ENCODE measurements around the gene ANKS6. TPM values are rescaled to one million over a fixed set of nuclear protein-coding genes. Genes with fewer than 3 reads are reported as not detected.

The ANKS6 gene
- total RNA-seq: 10.4 and 14.1 TPM in 2 replicates

GRCh38 chr9:98796364-98797101 is at the start of gene ANKS6:
Gene ANKS6 (minus strand): TSS chr9:98796555. CDS start chr9:98796491, 64 bp downstream.

GRCh38 chr9:98807070-98807813 is 10.9 kb upstream of the ANKS6 start, which contains the start of gene GALNT12:
Gene GALNT12 (plus strand): TSS chr9:98807670. CDS start chr9:98807699, 29 bp downstream.

GRCh38 chr9:98708933-98709911 is 87.1 kb downstream of the ANKS6 start, which contains the start of gene GABBR2:
Gene GABBR2 (minus strand): TSS chr9:98708935. CDS start chr9:98708737, 198 bp downstream.

Other genes with a start within 250 kb of the ANKS6 start
- 0.56 and 8.8 TPM in 2 replicates for gene GABBR2, start 87.6 kb downstream of the ANKS6 start, total RNA-seq
- gene GALNT12, start 11.1 kb upstream of the ANKS6 start, total RNA-seq: 9.6 and 30.2 TPM in 2 replicates
- gene COL15A1, start 147.4 kb upstream of the ANKS6 start, total RNA-seq: 5.9 and 122 TPM in 2 replicates